22Rv1 (cell line): Measurements from ENCODE around the gene IRF6.

Experiments used
- ZFX ChIP-seq: fragments of 450-650 bp; IDR thresholded peaks from 2 replicates; pipeline ENCODE4 v1.6.1; 2017; ENCODE audit warnings: antibody characterized with exemption, borderline replicate concordance
- TF ChIP-seq, protein P1 (sequence below): fragments of 450-650 bp; IDR thresholded peaks from 2 replicates; pipeline ENCODE4 v1.5.1; 2017; ENCODE audit warnings: mild to moderate bottlenecking

DNA sequence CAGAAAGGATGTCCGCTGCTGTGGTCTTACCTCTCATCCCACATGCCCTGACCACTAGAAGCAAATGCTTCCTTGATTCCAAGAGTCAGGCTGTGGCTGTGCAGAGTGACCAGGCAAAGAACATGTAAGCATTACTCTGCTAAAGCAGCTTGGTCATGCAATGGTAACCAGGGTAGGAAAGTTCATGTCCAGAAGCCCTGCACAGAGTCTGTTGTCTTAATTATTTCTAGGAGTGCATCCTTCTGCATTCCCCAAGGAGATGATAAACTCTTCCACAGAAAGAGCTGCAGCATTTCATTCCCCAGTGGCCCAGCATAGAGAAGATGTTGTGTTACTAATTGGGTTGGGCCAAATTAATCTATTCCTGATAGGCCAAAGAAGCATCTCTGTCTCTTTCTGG, 11.7 kb upstream of the IRF6 start:
- TF ChIP-seq, protein P1, sequence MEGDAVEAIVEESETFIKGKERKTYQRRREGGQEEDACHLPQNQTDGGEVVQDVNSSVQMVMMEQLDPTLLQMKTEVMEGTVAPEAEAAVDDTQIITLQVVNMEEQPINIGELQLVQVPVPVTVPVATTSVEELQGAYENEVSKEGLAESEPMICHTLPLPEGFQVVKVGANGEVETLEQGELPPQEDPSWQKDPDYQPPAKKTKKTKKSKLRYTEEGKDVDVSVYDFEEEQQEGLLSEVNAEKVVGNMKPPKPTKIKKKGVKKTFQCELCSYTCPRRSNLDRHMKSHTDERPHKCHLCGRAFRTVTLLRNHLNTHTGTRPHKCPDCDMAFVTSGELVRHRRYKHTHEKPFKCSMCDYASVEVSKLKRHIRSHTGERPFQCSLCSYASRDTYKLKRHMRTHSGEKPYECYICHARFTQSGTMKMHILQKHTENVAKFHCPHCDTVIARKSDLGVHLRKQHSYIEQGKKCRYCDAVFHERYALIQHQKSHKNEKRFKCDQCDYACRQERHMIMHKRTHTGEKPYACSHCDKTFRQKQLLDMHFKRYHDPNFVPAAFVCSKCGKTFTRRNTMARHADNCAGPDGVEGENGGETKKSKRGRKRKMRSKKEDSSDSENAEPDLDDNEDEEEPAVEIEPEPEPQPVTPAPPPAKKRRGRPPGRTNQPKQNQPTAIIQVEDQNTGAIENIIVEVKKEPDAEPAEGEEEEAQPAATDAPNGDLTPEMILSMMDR, result no peak
- TF ChIP-seq ZFX, result no peak
